HG02678 (cell line): Measurements from ENCODE around the gene SCN3A.
A peak's percentile ranks its signal among the peaks of the same experiment; 100 is the strongest.

ENCODE experiments used
- ATAC-seq: cut with Tn5 transposase; IDR thresholded peaks from one replicate; pipeline ENCODE4 v1.9.1; 2021; ENCODE audit warnings: mild to moderate bottlenecking, moderate library complexity; ENCODE audit not compliant: unreplicated experiment

Gene SCN3A

DNA sequence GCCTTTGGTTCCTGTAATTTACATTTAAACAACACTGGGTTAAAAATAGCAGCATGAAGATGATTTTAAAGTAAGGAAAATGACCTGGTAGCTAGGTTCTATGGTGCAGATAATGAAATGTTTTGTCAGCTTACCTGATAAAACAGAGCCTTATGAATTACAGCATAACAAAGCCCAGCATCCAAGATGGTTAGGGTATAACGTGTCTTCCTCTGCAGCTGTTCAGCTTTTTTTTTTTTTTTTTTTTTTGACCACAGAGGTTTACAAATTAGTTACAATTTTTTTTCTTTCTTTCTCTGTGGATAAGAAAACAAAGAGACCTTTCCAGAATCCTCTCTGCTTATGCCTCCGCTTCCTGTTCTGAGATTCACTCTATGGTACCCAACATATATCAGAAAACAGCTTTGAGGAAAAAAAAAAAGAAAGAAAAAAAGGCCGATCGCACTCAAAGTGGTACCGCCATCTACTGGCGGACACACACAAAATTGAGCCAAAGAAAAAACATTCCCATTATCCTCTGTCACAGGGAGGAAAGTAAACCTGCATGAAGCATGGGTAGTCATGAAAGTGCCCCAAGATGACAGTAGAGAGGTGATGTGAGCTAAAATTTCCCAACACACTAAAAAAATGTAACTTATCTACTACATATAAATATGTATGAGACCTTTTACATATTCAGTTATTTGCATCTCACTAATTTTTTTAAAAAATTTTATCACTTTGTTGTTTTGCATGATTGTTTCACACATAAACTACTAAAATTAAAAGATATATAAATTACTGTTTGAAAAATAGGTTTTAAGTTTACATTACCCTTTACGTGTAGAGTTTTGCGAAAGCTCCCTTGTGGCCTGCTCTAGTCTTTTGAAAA lies at the start of gene SCN3A:
SCN3A (minus strand) TSS at position 362 of the 871 bp plus-strand sequence. CDS start 27,656 bp downstream, outside the sequence.
- peak; percentile 53 for ATAC-seq

DNA sequence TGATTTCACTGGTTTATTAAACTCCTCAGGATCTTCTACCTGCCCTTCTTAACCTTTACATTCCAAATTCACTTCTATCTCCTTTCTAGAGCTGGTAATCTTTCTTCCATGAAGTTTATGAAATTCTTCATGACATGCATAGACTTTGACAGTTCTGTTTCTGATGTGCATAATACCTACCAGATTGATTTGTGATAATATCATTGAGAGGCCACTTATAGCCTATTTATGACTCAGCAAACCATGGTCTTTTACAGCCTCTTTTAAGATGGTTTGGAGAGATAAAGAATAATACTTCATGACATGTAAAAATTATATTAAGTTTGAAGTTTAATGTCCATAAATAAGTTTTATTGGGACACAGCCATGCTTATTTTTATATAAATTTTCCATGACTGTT lies 49.3 kb upstream of the SCN3A start:
- ATAC-seq = no peak

DNA sequence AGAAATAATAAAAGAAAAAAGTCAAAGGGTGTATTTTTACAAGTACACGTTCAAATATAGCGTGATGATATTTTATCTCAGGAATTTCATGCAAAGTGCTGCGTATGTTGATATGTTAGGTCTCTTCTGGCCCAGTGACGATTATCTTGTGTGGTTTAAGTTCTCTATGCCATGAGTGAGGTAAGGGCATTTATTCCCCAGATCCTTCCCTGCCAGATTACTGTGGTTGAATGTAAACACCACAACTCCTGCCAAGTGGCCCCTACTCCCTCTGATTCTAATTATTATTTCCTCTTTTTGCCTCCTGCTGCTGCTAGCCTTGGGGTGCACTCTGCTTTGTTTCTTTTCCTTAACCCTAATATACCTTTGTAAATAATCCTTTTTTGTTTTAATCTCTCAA lies 47.5 kb upstream of the SCN3A start:
- ATAC-seq = no peak

- no peak for ATAC-seq
These were observed 44.4 kb upstream of the SCN3A start for GRCh38 chr2:165248238-165248637.

DNA sequence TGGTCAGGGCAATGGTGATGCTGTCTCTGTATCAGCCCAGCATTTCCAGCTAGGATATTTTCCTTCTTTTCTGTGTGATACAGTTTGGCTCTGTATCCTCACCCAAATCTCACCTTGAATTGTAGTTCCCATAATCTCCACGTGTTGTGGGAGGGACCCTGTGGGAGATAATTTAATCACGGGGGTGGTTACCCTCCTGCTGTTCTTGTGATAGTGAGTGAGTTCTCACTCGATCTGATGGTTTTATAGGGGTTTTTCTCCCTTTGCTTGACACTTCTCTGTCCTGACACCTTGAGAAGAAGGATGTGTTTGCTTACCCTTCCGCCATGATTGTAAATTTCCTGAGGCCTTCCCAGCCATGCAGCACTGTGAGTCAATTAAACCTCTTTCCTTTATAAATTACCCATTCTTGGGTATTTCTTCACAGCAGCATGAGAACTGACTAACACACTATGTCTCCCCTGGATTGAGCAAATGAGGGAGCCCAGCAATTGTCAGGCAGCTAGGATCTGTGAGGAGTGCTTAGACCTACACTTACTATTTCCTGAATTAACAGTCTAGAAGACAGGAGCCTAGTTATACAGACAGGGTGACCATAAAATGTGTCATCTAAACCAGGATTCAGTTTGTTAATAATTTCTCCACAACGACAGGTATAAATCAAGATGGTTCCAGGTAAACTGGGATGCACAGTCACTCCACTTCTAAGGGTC lies 41.4 kb upstream of the SCN3A start:
- no peak for ATAC-seq

DNA sequence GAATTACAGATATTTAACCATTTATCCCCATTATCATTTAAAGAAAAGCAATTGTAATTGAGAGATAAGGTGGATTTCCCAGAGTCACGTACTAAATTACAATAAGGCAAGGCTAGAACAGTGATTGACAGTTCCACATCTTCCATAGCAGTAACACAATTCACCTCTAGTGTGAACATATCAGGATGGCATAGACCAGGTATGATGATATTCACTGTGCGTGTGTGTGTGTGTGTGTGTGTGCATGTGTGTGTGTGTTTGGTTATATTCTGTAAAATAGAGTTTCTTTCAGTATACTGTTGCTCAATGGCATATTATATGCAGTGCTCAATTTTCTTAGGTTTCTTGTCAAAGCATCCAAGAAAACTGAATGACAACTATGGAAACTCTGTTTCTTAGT lies 37.1 kb upstream of the SCN3A start:
- no peak for ATAC-seq

GRCh38 chr2:165239856-165240515 lies 36.1 kb upstream of the SCN3A start:
- ATAC-seq = no peak

- no peak for ATAC-seq
These were observed 35.4 kb upstream of the SCN3A start, which contains the start of gene SCN2A for GRCh38 chr2:165239230-165239629. Gene SCN2A (plus strand): TSS chr2:165239414. CDS start chr2:165295824, 56,410 bp downstream.

DNA sequence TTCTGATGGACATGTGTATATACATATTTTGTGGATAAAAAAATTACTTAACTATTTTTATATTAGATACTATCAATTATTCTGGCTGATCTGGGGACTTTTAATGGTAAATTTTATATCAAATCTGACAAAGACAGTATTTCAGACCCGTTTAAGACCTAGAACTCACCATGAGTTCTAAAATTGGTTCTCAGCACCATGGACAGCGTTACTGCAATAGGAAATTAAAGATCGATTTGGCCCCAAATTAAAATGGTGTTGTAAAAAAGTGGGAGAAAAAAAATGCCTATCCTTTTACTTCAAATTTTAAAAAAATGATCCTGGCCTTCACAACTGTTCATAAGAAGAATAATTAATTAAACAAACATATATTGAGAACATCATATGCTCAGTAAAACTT lies 34.4 kb upstream of the SCN3A start:
- ATAC-seq = no peak

DNA sequence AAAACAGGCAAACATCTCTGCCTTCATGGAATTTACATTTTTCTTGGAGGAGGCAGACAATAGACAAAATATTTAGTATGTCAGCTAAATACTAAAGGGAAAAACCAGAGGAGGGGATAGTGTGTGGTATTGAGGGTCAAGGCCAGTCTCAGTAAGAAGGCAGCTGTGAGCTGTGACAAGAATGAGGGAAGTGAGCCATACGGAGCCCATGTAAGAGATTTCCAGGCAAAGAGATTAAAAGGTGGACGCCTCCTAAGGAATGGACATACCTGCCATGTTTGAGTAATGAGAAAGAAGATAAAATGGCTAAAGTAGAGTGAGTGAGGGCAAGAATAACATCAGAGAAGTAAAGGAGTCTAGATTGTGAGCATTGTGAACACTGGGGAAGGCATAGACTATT lies 33.2 kb upstream of the SCN3A start:
- no peak for ATAC-seq

- no peak for ATAC-seq
These were observed 23.7 kb upstream of the SCN3A start for GRCh38 chr2:165227571-165227970.

DNA sequence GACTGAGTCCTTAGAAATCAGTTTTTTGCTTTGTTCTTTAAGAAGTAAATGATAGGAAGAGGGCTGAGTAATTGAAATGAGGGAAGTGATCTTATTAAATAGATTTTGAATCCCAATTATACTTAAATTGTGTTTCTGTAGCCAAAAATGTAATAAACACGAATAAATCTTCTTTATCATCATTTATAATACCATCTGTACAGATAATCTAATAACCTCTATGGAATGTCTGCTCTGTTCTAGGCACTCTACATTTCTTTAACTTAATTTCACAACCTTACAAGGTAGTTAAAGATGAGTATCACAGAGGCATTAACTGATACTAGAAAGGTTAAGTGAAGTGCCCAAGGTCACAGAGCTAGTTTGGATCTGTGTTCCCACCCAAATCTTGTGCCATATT lies 21.1 kb upstream of the SCN3A start:
- ATAC-seq = no peak

GRCh38 chr2:165219481-165219880 lies 15.6 kb upstream of the SCN3A start:
- no peak for ATAC-seq

GRCh38 chr2:165214093-165214492 lies 10.2 kb upstream of the SCN3A start:
- no peak for ATAC-seq

GRCh38 chr2:165208094-165208493 lies 4.2 kb upstream of the SCN3A start:
- ATAC-seq = no peak

GRCh38 chr2:165205865-165206264 lies 2.0 kb upstream of the SCN3A start:
- no peak for ATAC-seq

DNA sequence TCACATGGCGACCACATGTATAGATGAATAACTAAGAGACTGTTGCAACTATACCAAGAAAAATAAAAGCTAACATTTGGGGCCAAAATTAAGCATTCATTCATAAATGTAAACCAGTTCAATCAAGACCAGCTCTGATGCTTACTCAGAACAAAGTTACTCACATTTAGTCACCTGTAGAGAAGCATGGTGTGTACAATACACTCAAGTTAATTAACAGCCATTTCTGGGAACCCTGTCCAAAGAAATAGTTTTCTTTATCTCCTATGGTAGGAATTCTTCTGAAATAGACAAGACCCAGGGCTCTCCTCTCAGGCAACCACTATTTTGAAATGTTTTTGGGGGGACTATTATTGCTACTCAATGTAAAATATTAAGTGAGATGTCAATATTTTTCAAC lies 1.6 kb downstream of the SCN3A start:
- no peak for ATAC-seq

GRCh38 chr2:165198181-165198580 lies 5.7 kb downstream of the SCN3A start:
- ATAC-seq = no peak

- ATAC-seq = no peak
These were observed 6.5 kb downstream of the SCN3A start for GRCh38 chr2:165197346-165197745.

DNA sequence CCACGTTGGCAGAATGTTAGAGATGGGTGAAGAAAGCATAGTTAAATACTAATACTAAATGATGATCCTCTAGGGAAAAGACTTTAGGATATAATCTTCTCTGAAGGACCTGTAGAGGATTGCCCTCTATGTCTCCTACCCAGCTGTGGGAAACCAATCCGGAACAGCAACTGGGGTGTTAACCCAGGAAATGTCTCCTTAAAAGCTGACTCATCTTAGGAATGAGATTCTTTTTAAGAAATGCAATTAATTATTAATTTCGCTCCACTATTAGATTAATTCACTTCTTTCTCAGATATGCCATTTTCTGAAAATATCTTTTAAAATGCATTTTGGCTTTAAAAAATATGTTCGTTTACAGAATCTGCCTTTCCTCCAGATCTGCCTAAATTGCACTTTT lies 7.4 kb downstream of the SCN3A start:
- ATAC-seq = no peak

DNA sequence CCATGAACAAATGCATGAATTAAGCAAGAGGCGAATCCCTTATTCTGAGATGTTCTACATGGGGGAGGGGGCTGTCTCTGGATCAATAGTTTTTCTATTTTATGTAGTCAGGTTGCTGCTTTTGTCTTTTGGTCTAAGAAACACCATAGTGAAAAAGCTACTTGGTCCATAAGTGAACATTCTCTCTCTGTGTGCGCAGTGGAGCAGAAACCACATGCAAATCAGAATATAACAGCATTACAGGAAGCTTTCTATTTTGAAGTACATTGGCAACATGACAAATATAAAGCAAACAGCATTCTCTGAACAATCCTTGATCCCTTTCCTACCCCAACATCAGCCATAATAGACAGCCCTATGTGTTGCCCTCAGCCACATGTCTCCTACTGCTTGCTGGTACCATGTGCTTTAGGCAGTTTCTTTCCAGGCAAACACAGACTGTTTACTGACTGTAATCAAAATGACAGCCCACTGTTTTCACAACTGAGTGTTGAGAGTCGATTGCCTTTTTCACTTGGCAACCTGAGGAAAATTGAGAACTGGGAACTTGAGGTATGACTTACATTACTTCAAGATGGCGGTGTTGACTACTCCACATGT lies 10.6 kb downstream of the SCN3A start:
- peak; percentile 98 for ATAC-seq
